HEK293T (cell line): ENCODE data around the gene DUS1L.

ENCODE experiments used
- ARNT ChIP-seq: fragments of 450-650 bp; IDR thresholded peaks from 2 replicates; pipeline ENCODE4 v1.6.1; 2017; ENCODE audit warnings: mild to moderate bottlenecking
- BHLHE40 ChIP-seq: fragments of 450-650 bp; IDR thresholded peaks from 2 replicates; pipeline ENCODE4 v1.6.1; 2016; ENCODE audit warnings: mild to moderate bottlenecking, moderate library complexity, borderline replicate concordance
- CTBP1 ChIP-seq: fragments of 450-650 bp; IDR thresholded peaks from 2 replicates; pipeline ENCODE4 v1.6.1; 2016; ENCODE audit warnings: borderline replicate concordance
- FOXK2 ChIP-seq: fragments of 450-650 bp; IDR thresholded peaks from 2 replicates; pipeline ENCODE4 v1.6.1; 2016; ENCODE audit warnings: mild to moderate bottlenecking
- FOXM1 ChIP-seq: fragments of 450-650 bp; IDR thresholded peaks from 2 replicates; pipeline ENCODE4 v1.6.1; 2017; ENCODE audit warnings: mild to moderate bottlenecking, borderline replicate concordance
- LEF1 ChIP-seq: fragments of 450-650 bp; IDR thresholded peaks from 2 replicates; pipeline ENCODE4 v1.6.1; 2017; ENCODE audit warnings: mild to moderate bottlenecking, borderline replicate concordance
- NFRKB ChIP-seq: fragments of 450-650 bp; IDR thresholded peaks from 2 replicates; pipeline ENCODE4 v1.6.1; 2016; ENCODE audit warnings: mild to moderate bottlenecking, moderate library complexity
- SP1 ChIP-seq: fragments of 450-650 bp; IDR thresholded peaks from 2 replicates; pipeline ENCODE4 v1.6.1; 2017
- SUZ12 ChIP-seq: fragments of 450-650 bp; IDR thresholded peaks from 2 replicates; pipeline ENCODE4 v1.6.1; 2016; ENCODE audit warnings: mild to moderate bottlenecking
- TARDBP ChIP-seq: fragments of 450-650 bp; IDR thresholded peaks from 2 replicates; pipeline ENCODE4 v1.6.1; 2016
- ZNF384 ChIP-seq: fragments of 450-650 bp; IDR thresholded peaks from 2 replicates; pipeline ENCODE4 v1.6.1; 2016
- TF ChIP-seq, protein P1 (sequence below): fragments of 450-650 bp; IDR thresholded peaks from 2 replicates; pipeline ENCODE4 v1.6.1; 2016

DNA sequence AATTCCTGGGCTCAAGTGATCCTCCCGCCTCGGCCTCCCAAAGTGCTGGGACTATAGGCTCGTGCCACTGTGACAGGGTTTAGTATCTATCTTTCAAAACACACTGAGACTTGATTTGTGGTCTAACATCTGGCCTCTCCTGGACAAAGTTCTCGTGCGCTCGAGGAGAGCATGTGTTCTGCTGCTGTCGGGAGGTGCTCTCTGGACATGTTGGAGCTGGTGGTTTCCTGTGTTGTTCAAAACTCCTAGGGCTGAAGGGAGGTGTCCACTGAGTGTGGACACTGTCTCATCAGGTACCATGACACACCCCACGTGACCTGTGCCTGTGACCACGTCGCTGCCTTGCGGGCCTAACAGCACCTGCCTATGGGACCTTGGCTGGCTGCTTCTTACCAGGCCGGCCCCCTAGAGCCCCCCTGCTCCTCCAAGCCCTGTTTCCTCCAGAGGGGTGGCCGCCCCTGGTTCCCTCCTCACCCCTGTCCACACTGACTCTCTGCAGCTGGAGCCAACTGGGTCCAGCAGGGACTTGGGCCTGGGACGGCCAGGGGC is 19.6 kb downstream of the DUS1L start:
- TF ChIP-seq SP1: no peak
- no peak for TF ChIP-seq ARNT
- no peak for TF ChIP-seq CTBP1
- no peak for TF ChIP-seq SUZ12
- TF ChIP-seq, protein P1, sequence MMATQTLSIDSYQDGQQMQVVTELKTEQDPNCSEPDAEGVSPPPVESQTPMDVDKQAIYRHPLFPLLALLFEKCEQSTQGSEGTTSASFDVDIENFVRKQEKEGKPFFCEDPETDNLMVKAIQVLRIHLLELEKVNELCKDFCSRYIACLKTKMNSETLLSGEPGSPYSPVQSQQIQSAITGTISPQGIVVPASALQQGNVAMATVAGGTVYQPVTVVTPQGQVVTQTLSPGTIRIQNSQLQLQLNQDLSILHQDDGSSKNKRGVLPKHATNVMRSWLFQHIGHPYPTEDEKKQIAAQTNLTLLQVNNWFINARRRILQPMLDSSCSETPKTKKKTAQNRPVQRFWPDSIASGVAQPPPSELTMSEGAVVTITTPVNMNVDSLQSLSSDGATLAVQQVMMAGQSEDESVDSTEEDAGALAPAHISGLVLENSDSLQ: no peak
- no peak for TF ChIP-seq LEF1
- no peak for TF ChIP-seq TARDBP
- TF ChIP-seq ZNF384: no peak
- TF ChIP-seq BHLHE40: no peak
- no peak for TF ChIP-seq FOXK2
- no peak for TF ChIP-seq FOXM1
- TF ChIP-seq NFRKB: no peak
